CD4-positive, alpha-beta T cell treated with Interleukin-4 for 1 hour (primary cell): ENCODE measurements around the gene GUCY2D.
"Not testable (repeated sequence)": the region's sequence is repeated elsewhere in the genome, so short reads cannot be mapped to it uniquely, and the experiment has no call there.

Experiments used
- DNase-seq, 2 donors: peaks; one replicate each; pipeline ENCODE4 v3.0.0-alpha.2; 2020 to 2022

GUCY2D gene

GRCh38 chr17:8019166-8019565, 16.8 kb downstream of the GUCY2D start:
- DNase-seq, result no peak

GRCh38 chr17:8019665-8020650, 17.5 kb downstream of the GUCY2D start:
- peak in 1 of 2 donors; percentile 58 for DNase-seq

- DNase-seq, result no peak
Measured at GRCh38 chr17:8020776-8021564, 18.6 kb downstream of the GUCY2D start.

DNA sequence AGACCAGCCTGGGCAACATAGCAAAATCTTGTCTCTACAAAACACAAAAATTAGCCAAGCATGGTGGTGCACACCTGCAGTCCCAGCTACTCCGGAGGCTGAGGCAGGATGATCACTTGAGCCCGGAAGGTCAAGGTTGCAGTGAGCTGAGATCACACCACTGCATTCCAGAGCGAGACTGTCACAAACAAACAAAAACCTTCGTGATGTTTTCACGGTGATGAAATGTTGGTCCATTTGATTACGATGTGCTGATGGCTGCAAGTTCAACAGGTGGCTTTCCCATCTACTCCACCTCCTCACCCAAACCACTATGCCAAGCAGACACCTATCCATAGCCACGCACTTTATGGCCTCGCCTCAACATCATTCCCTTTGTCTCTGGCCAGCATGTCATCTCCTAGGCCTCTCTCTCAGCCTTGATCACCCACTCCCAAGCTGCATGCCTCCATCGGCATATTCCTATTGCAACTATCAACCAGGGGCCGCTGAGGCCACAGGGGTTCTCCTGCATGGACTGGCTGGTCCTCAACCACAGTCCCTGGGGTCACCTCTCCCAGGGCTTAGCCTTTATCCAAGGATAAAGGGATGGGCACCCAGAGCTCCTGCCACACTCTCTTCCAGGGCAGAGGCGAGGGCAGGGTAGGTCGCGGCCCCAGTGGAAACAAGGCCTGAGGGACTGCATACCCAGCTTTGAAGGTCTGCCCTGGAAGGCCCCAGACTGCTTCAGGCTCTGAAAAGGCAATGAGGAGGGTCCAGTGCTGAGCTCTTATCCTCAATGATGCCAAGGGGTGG, 19.3 kb downstream of the GUCY2D start:
- DNase-seq, result no peak

GRCh38 chr17:8022360-8023003, 20.1 kb downstream of the GUCY2D start:
- DNase-seq, result no peak

- DNase-seq, result not testable (repeated sequence)
Measured at GRCh38 chr17:8024161-8024560, 21.7 kb downstream of the GUCY2D start.

GRCh38 chr17:8025176-8025911, 22.9 kb downstream of the GUCY2D start:
- DNase-seq, result no peak

DNA sequence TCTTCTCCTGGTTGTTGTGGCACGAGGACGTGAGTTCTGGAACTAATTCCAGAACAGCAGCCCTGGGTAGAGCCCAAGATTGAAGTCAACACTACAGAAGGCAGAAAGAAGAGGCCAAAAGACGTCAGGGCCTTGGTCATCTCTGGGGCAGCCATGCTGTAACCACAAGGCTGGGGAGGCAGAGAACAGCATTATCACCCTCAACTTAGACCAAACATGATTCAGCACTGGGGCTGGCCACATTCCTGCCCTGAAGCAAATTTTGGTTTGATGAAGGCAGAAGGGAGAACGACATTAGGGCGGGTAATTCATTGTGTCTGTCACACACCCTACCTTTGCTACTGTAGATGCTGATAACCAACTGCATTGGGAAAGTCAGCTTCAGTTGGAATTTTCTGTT, 26.7 kb downstream of the GUCY2D start:
- no peak for DNase-seq

DNA sequence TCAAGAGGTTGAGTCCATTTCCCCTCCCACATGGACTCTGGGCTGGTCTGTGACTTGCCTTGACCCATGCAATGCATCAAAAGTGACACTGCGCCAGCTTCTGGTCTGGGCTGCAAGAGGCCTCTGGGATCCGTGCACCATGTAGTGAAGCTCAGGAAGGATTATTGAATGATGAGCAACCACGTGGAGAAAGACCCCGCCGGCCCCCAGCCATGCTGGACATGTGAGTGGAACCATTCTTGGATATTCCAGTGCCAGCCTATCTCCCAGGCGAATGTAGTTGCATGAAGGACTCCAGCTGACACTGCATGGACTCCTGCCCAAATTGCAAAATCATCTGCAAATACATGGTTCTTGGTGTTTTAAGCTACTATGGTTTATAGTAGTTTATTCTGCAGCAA, 28.8 kb downstream of the GUCY2D start:
- DNase-seq, result no peak

DNA sequence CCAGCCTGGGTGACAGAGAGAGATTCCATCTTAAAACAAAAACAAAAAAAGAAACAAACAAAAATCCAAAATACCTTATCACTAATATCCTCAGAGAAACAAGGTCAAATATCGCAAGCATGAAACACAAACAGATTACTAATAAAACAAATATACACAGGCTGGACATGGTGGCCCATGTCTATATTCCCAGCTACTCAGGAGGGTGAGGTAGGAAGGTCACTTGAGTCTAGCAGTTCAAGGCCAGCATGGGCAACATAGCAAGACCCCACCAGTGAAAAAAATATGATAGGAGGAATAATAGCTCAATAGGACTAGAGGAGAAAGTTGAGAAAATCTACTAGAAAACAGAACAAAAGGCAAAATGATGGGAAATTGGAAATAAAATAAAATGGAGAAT, 29.5 kb downstream of the GUCY2D start:
- DNase-seq, result no peak

DNA sequence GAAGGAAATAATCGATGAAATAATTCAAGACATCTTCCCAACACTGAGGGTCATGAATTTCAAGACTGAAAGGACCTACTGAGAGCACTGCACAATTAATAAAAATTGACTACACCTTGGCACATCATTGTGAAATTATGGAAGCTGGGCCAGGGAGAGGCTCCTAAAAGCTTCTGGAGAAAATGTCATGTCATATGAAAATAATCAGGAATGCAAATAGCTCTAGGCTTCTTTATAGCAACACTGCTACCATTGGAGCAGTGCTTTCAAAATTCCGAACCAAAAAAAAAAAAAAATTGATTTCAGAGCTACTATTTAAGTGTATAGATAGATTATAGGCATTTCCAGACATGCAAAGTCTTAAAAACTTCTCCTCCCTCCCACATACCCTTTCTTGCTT, 30.0 kb downstream of the GUCY2D start:
- DNase-seq, result no peak

- DNase-seq, result no peak
Measured at GRCh38 chr17:8038954-8039610, 36.7 kb downstream of the GUCY2D start, which contains the start of gene ALOX15B. TSS of gene ALOX15B (plus strand) at chr17:8039059. CDS start at chr17:8039156, 97 bp downstream.

DNA sequence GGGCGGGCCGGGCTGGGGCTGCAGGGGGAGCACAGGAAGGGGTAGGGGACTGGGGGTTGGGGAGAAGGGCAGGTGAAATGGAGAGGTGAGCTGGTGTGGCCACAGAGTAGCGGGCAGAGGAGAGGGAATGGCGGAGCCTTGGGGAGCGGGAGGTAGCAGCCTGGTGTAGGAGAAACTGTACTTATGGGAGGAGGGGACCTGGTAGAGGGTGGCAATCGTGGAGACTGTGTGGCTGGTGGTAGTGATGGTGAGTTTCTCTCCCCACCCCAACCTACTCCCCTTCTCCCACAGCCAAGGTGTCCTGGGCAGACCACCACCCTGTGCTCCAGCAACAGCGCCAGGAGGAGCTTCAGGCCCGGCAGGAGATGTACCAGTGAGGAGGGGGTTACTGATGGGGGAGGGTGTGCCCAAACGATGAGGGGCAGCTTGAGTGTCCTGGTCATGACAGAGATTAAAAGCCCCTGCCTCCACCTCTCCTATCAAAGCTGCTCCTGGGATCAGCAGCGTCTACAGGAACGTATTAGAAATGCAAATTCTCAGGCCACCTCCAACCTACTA, 37.3 kb downstream of the GUCY2D start:
- no peak for DNase-seq

GRCh38 chr17:8041249-8041928, 39.0 kb downstream of the GUCY2D start:
- peak; percentile 49 to 54 for DNase-seq

GRCh38 chr17:8041979-8042378, 39.6 kb downstream of the GUCY2D start:
- DNase-seq, result no peak

GRCh38 chr17:8044819-8045810, 42.7 kb downstream of the GUCY2D start:
- DNase-seq, result no peak

DNA sequence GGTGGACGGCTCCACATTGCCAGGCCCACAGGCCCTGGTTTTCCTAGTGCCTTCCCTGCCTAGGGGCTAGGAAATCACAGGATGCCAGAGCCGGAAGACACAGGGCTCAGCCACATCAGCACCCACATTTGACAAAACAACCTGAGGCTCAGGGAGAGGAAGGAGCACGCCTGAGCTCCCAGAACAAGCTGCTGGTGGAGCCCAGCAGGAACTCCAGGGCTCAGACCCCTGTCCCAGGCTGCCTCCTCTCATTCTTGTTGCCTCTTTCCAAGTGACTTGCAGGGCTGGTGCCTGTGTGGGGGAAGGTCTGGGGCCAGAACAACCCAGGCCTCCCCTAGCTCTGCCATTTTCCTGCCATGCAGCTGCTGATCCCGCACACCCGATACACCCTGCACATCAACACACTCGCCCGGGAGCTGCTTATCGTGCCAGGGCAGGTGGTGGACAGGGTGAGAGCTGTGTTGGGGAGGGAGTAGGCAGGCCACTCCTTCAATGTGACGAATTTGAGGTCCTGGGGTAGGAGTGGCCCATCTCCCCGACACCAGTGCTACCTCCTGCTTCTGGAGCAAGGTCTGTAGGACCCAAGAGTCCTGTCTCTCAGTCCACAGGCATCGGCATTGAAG, 44.0 kb downstream of the GUCY2D start:
- DNase-seq, result no peak
